ENCODE data around the gene EHMT1. TPM values are rescaled to one million over a fixed set of nuclear protein-coding genes. Genes with fewer than 3 reads are reported as not detected.
"Not testable (repeated sequence)": the region's sequence is repeated elsewhere in the genome, so short reads cannot be mapped to it uniquely, and the experiment has no call there.

EHMT1 gene
- total RNA-seq, 1 donor from 2014 or later: 95.3 TPM

- no peak for DNase-seq (ENCODE audit: low spot score)
Observed at GRCh38 chr9:137800196-137801022, 181.6 kb downstream of the EHMT1 start.

- no peak for DNase-seq (ENCODE audit: low spot score)
Observed at GRCh38 chr9:137801023-137801319, 182.2 kb downstream of the EHMT1 start.

- DNase-seq (ENCODE audit: low spot score): no peak
Observed at GRCh38 chr9:137802021-137802420, 183.2 kb downstream of the EHMT1 start.

- no peak for DNase-seq (ENCODE audit: low spot score)
Observed at GRCh38 chr9:137802521-137803243, 183.9 kb downstream of the EHMT1 start.

- no peak for DNase-seq (ENCODE audit: low spot score)
Observed at GRCh38 chr9:137804908-137805630, 186.3 kb downstream of the EHMT1 start.

- no peak for DNase-seq (ENCODE audit: low spot score)
Observed at GRCh38 chr9:137807721-137808703, 189.2 kb downstream of the EHMT1 start.

- DNase-seq (ENCODE audit: low spot score): no peak
Observed at GRCh38 chr9:137809040-137809576, 190.3 kb downstream of the EHMT1 start.

- not testable (repeated sequence) for DNase-seq (ENCODE audit: low spot score)
Observed at GRCh38 chr9:137809726-137810450, 191.1 kb downstream of the EHMT1 start.

- no peak for DNase-seq (ENCODE audit: low spot score)
Observed at GRCh38 chr9:137811283-137811870, 192.6 kb downstream of the EHMT1 start.

GRCh38 chr9:137812356-137813023, 193.7 kb downstream of the EHMT1 start:
- no peak for DNase-seq (ENCODE audit: low spot score)

GRCh38 chr9:137813167-137813566, 194.4 kb downstream of the EHMT1 start:
- no peak for DNase-seq (ENCODE audit: low spot score)

GRCh38 chr9:137813651-137814415, 195.0 kb downstream of the EHMT1 start:
- DNase-seq (ENCODE audit: low spot score): no peak

- DNase-seq (ENCODE audit: low spot score): no peak
Observed at GRCh38 chr9:137814436-137814835, 195.6 kb downstream of the EHMT1 start.

GRCh38 chr9:137814841-137815240, 196.0 kb downstream of the EHMT1 start:
- DNase-seq (ENCODE audit: low spot score): no peak

- DNase-seq (ENCODE audit: low spot score): no peak
Observed at GRCh38 chr9:137815256-137816255, 196.8 kb downstream of the EHMT1 start.

GRCh38 chr9:137816531-137817235, 197.9 kb downstream of the EHMT1 start:
- no peak for DNase-seq (ENCODE audit: low spot score)

Data from mesenteric fat pad (tissue), 1 donor.